ENCODE data around the gene VHLL.
A peak's percentile ranks its signal among the peaks of the same experiment; 100 is the strongest.

Gene VHLL

DNA sequence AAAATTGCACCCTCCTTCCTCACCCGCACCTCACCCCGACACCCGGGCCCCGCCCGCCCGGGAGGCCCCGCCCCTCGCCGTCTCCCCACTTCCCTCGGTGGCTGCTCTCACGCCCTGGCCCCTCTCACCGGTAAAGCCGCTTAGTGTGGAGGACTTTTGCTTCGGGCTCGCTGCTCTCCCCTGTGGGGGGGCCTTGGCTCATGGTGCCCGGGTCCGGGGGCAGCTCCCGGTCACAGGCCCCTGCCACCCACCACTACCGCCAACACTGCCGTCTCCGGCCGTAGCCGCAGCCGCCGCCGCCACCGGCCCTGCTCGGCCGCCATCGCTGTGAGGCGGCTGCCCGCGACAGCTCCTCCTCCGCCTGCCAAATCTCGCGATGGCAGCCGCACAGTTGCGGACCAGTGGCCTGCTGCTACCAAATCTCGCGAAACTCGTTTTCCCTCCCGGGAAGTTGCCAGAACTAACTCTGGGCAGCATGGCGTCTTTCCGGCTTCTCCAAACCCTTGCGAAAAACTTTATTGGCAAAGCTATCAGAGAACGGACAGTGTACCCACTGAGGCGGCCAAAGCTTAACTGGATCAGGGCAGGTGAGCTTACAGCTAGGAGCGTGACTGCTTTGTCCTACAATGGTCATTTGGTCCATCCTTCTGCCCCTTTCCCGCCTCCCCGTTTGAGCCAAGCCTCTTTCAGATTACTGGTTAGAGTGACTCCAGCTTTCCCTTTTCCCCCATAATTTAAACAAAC, 16.5 kb downstream of the VHLL start, which contains the start of gene SMG5:
Gene SMG5 (minus strand): TSS at position 347 of the 744 bp plus-strand sequence. CDS start 145 bp downstream, at position 202.
- TF ChIP-seq, protein P1, sequence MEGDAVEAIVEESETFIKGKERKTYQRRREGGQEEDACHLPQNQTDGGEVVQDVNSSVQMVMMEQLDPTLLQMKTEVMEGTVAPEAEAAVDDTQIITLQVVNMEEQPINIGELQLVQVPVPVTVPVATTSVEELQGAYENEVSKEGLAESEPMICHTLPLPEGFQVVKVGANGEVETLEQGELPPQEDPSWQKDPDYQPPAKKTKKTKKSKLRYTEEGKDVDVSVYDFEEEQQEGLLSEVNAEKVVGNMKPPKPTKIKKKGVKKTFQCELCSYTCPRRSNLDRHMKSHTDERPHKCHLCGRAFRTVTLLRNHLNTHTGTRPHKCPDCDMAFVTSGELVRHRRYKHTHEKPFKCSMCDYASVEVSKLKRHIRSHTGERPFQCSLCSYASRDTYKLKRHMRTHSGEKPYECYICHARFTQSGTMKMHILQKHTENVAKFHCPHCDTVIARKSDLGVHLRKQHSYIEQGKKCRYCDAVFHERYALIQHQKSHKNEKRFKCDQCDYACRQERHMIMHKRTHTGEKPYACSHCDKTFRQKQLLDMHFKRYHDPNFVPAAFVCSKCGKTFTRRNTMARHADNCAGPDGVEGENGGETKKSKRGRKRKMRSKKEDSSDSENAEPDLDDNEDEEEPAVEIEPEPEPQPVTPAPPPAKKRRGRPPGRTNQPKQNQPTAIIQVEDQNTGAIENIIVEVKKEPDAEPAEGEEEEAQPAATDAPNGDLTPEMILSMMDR (IDR thresholded peaks at IDR 0.05; ENCODE audit: insufficient read depth, low read depth, low read length, missing control alignments): no peak
- H3K4me3 ChIP-seq (ENCODE audit: low read depth, low read length): peak within 1 kb of the TSS; percentile 76
- DNase-seq (ENCODE audit: low read depth): peak; percentile 99

DNA sequence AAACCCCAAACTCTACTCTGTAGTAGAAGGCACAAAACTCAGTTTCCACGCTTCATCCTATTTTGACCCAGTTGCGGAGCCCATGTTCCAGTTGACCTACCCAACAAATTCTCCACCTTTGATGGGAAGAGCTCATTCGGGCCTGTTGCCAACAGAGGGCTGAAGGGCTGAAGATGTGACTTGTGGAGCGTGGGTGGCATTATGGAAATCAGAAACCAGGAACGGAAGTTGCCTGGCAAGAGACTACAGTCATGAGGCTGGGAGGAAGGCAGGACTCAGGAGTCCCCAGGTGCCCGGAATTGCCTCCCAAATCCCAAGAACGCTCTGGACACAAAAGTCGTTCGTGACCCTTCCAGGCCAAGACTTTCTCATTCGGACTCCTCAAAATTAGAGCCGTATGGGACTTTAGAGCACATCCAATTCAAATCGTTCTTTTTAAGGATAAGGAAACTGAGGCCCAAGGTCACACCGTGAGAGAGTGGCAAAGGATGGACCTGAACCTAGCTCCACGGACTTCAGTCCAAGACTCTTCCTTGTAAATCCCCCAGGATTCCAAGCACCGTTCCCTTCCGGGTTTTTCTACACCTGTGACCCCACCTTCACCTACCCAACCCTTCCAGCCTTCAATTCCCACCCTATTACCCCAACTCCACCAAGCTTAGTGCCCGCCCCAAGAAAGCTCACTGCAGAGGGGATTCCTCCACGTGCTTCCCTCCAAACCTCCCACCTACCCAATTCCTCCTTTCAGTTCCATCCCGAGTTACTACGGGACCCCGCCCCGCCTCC, 17.2 kb downstream of the VHLL start:
- peak; percentile 48 for DNase-seq (ENCODE audit: low read depth)

GRCh38 chr1:156281281-156281680, 17.8 kb downstream of the VHLL start:
- peak; percentile 75 for DNase-seq (ENCODE audit: low read depth)
- TF ChIP-seq, protein P1 (IDR thresholded peaks at IDR 0.05; ENCODE audit: insufficient read depth, low read depth, low read length, missing control alignments): peak; percentile 4
- peak overlapping the region; percentile 76 for H3K4me3 ChIP-seq (ENCODE audit: low read depth, low read length)

More for the DNA sequence above, 17.2 kb downstream of the VHLL start:
- TF ChIP-seq, protein P1 (IDR thresholded peaks at IDR 0.05; ENCODE audit: insufficient read depth, low read depth, low read length, missing control alignments): no peak
- H3K4me3 ChIP-seq (ENCODE audit: low read depth, low read length): peak overlapping the region; percentile 76

DNA sequence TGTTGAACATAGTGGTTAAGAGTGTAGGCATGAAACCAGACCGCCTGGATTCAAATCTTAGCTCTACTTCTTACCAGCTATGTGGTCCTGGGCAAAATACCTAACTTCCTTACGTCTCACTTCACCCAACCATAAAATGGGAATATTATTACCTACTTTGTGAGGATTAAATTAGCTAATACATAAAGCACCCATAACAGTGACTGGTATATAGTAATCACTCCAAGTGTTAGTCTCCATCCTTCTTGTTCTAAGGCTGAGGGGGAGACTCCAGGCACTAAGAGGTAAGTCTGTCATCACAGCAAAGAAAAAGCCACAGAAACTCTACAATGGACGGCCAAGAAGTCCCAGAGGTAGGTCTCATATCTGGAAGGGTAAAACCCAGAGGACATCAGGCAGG, 19.3 kb downstream of the VHLL start:
- no peak for DNase-seq (ENCODE audit: low read depth)
- TF ChIP-seq, protein P1 (IDR thresholded peaks at IDR 0.05; ENCODE audit: insufficient read depth, low read depth, low read length, missing control alignments): no peak
- H3K4me3 ChIP-seq (ENCODE audit: low read depth, low read length): no peak overlapping the region

GRCh38 chr1:156276966-156277381, 22.1 kb downstream of the VHLL start:
- H3K4me3 ChIP-seq (ENCODE audit: low read depth, low read length): no peak overlapping the region
- DNase-seq (ENCODE audit: low read depth): no peak
- TF ChIP-seq, protein P1 (IDR thresholded peaks at IDR 0.05; ENCODE audit: insufficient read depth, low read depth, low read length, missing control alignments): no peak

GRCh38 chr1:156276532-156276931, 22.6 kb downstream of the VHLL start:
- TF ChIP-seq, protein P1 (IDR thresholded peaks at IDR 0.05; ENCODE audit: insufficient read depth, low read depth, low read length, missing control alignments): no peak
- H3K4me3 ChIP-seq (ENCODE audit: low read depth, low read length): no peak overlapping the region
- no peak for DNase-seq (ENCODE audit: low read depth)
